ENCODE measurements around the gene LIN37.

GRCh38 chr19:35786299-35787160, 38.2 kb downstream of the LIN37 start:
- TF ChIP-seq RAD21 (IDR thresholded peaks at IDR 0.05; ENCODE audit: low read depth) (no peak), CEBPB (IDR thresholded peaks at IDR 0.05) (no peak), REST (IDR thresholded peaks at IDR 0.05; ENCODE audit: low read depth) (no peak), NFIC (IDR thresholded peaks at IDR 0.05) (no peak), MAX (IDR thresholded peaks at IDR 0.05) (no peak), FOXM1 (IDR thresholded peaks at IDR 0.05; ENCODE audit: borderline replicate concordance, low read depth) (no peak), YY1 (IDR thresholded peaks at IDR 0.05; ENCODE audit: low read depth) (no peak)

All from Ishikawa (cell line).